Kidney (tissue), 14 donors: ENCODE results near the gene SIRPA. TPM values are rescaled to one million over a fixed set of nuclear protein-coding genes. Genes with fewer than 3 reads are reported as not detected.

ENCODE experiments used
- DNase-seq, 5 donors: peaks; one replicate each; pipeline ENCODE4 v3.0.0-alpha.2; 2013 to 2020
- FAIRE-seq: peaks from 2 replicates; lab custom pipeline; 2012; peaks lifted over from hg19 to GRCh38; lab: Jason Lieb, UNC
- H3K27ac ChIP-seq, 2 donors: one replicate each; pipeline ENCODE4 v1.7.0; 2013; ENCODE audit warnings: low read depth in 2 of 2, low read length in 2 of 2, inconsistent platforms in 1 of 2
- H3K27me3 ChIP-seq: one replicate; pipeline ENCODE4 v1.7.1; 2013; ENCODE audit warnings: low read length, inconsistent platforms; ENCODE audit not compliant: control insufficient read depth, insufficient read depth
- H3K36me3 ChIP-seq, 3 donors: one replicate each; pipeline versions ENCODE4 v1.7.0 to v1.7.1; 2013; ENCODE audit warnings: low read length in 3 of 3, control low read depth in 1 of 3, inconsistent platforms in 1 of 3; ENCODE audit not compliant: insufficient read depth in 3 of 3, control insufficient read depth in 2 of 3
- H3K4me1 ChIP-seq, 3 donors: one replicate each; pipeline versions ENCODE4 v1.7.0 to v1.7.1; 2013; ENCODE audit warnings: low read length in 3 of 3, inconsistent platforms in 1 of 3, low read depth in 1 of 3; ENCODE audit not compliant: control insufficient read depth in 2 of 3, insufficient read depth in 2 of 3
- H3K4me3 ChIP-seq, 3 donors: one replicate each; pipeline versions ENCODE4 v1.7.0 to v1.8.1; 2013; ENCODE audit warnings: low read length in 3 of 3, control low read depth in 1 of 3, inconsistent platforms in 1 of 3
- H3K9ac ChIP-seq, 3 donors: one replicate each; pipeline versions ENCODE4 v1.7.0 to v1.7.1; 2013; ENCODE audit warnings: low read length in 3 of 3, control low read depth in 1 of 3, inconsistent platforms in 1 of 3
- H3K9me3 ChIP-seq, 3 donors: one replicate each; pipeline versions ENCODE4 v1.7.0 to v1.7.1; 2013; ENCODE audit warnings: low read length in 3 of 3, control low read depth in 1 of 3, inconsistent platforms in 1 of 3; ENCODE audit not compliant: control insufficient read depth in 2 of 3, insufficient read depth in 1 of 3
- intact Hi-C: fragments of 100-400 bp; cut with DNase I; formaldehyde crosslinking; loops from one replicate; pipeline ENCODE4 v1.11.1; 2022
- polyA plus RNA-seq: library from polyadenylated mRNA; stranded (reverse); fragments of 350-450 nt; fragmentation: Illumina TruSeq; extraction: RNeasy Lipid Tissue Mini Kit (QIAGEN cat#74804); gene quantifications from one replicate; pipeline ENCODE4 v1.2.3, GENCODE V29; 2014; ENCODE audit warnings: low read depth, low replicate concordance; ENCODE audit not compliant: insufficient read depth
- total RNA-seq: library from RNA; stranded (reverse); fragmentation: NEBNext Ultra II Directional; extraction: Animal tissue kit (Norgen Biotek cat#: 25700); gene quantifications from one replicate; pipeline ENCODE4 v1.2.1, GENCODE V29; 2021
- TF ChIP-seq, protein P1 (sequence below): IDR thresholded peaks from 3 replicates; pipeline ENCODE4 v1.5.1; 2012; ENCODE audit warnings: mild to moderate bottlenecking, moderate library complexity, borderline replicate concordance; ENCODE audit not compliant: insufficient read depth; ENCODE audit errors: extremely low read depth
- donor health status: control.
- donor health status: control.
- donor health status: control.
- donor health status: control.
- donor health status: control.
- donor health status: DM: yes; HTN: yes; CAD: no.
- donor health status: Normal renal cell carcinoma (clear cell type).

SIRPA gene
- total and polyA plus RNA-seq, 2 donors from 2014 or later, result 24.7 to 46.6 TPM

DNA sequence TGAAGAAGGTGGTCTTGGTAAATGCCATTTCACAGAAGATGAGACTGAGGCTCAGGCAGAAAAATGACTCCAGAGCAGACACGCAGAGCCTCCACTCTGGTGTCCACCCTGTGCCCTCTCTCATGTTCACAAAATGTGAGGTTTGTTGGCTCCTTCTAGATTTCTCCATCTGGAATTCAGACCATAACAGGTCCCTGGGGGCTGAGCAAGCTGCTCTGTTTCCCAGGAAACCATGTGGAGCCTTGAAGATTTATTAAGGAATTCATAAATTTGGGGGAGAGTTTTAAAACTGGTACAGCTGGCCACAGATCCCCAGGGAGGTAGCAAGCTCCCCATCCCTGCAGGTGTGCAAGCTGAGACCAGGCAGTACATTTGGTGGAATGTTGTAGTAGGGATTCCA lies 38.8 kb upstream of the SIRPA start:
- TF ChIP-seq, protein P1, sequence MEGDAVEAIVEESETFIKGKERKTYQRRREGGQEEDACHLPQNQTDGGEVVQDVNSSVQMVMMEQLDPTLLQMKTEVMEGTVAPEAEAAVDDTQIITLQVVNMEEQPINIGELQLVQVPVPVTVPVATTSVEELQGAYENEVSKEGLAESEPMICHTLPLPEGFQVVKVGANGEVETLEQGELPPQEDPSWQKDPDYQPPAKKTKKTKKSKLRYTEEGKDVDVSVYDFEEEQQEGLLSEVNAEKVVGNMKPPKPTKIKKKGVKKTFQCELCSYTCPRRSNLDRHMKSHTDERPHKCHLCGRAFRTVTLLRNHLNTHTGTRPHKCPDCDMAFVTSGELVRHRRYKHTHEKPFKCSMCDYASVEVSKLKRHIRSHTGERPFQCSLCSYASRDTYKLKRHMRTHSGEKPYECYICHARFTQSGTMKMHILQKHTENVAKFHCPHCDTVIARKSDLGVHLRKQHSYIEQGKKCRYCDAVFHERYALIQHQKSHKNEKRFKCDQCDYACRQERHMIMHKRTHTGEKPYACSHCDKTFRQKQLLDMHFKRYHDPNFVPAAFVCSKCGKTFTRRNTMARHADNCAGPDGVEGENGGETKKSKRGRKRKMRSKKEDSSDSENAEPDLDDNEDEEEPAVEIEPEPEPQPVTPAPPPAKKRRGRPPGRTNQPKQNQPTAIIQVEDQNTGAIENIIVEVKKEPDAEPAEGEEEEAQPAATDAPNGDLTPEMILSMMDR, result no peak
- no peak for FAIRE-seq
- Histone ChIP-seq H3K27ac (no peak overlapping the region), H3K9me3 (no peaks in the 10 kb centered on the region), H3K4me3 (no peak overlapping the region), H3K36me3 (no peaks in the 10 kb centered on the region), H3K4me1 (no peaks in the 10 kb centered on the region), H3K9ac (no peak overlapping the region), H3K27me3 (no peaks in the 10 kb centered on the region)
- no peak for DNase-seq
- intact Hi-C loops, result no loop called here

GRCh38 chr20:1857466-1857865 lies 37.7 kb upstream of the SIRPA start:
- Histone ChIP-seq H3K27ac (no peak overlapping the region), H3K4me1 (no peaks in the 10 kb centered on the region), H3K9me3 (no peaks in the 10 kb centered on the region), H3K36me3 (no peaks in the 10 kb centered on the region), H3K27me3 (no peaks in the 10 kb centered on the region), H3K4me3 (no peak overlapping the region), H3K9ac (no peak overlapping the region)
- intact Hi-C loops, result no loop called here
- DNase-seq (no peak), FAIRE-seq (no peak)
- TF ChIP-seq, protein P1, result no peak

GRCh38 chr20:1858871-1859270 lies 36.3 kb upstream of the SIRPA start:
- H3K36me3 ChIP-seq, result no peaks in the 10 kb centered on the region
- no peak overlapping the region for H3K4me3 ChIP-seq
- no peak overlapping the region for H3K27ac ChIP-seq
- intact Hi-C loops, result no loop called here
- no peak overlapping the region for H3K9ac ChIP-seq
- no peak for FAIRE-seq
- no peaks in the 10 kb centered on the region for H3K4me1 ChIP-seq
- TF ChIP-seq, protein P1, result no peak
- no peaks in the 10 kb centered on the region for H3K9me3 ChIP-seq
- no peaks in the 10 kb centered on the region for H3K27me3 ChIP-seq
- DNase-seq, result no peak

DNA sequence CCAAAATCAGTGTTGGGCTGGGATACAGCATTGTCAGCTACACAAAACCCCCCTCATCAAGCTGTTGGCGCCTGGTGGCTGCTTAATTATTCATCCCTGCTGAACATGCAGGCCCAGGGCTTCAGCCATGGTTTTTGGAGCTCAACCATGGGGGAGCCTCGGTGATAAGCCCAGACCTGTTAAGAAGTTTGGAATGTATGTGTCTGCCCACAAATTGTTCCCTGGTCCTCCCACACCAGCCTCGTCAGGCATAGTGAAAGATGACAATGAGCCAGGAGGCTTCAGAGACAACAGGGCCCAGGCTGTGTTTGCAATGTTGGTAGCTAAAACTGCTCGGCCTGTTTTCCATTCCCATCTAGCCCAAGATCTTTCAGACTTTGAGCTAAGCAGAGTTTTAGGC lies 34.8 kb upstream of the SIRPA start:
- no peak for DNase-seq
- Histone ChIP-seq H3K4me1 (no peaks in the 10 kb centered on the region), H3K9ac (no peak overlapping the region), H3K4me3 (no peak overlapping the region), H3K9me3 (no peaks in the 10 kb centered on the region), H3K27ac (no peak overlapping the region), H3K27me3 (no peaks in the 10 kb centered on the region), H3K36me3 (no peaks in the 10 kb centered on the region)
- no peak for FAIRE-seq
- TF ChIP-seq, protein P1, result no peak
- intact Hi-C loops, result no loop called here
